Ishikawa (cell line): Measurements from ENCODE around the gene MRFAP1.

Experiments used
- CEBPB ChIP-seq: IDR thresholded peaks from 2 replicates; pipeline ENCODE4 v1.6.1; 2012
- CREB1 ChIP-seq: IDR thresholded peaks from 2 replicates; pipeline ENCODE4 v1.6.1; 2012; ENCODE audit warnings: low read depth
- EGR1 ChIP-seq: IDR thresholded peaks from 2 replicates; pipeline ENCODE4 v1.6.1; 2012
- EP300 ChIP-seq: IDR thresholded peaks from 2 replicates; pipeline ENCODE4 v1.6.1; 2012; ENCODE audit warnings: borderline replicate concordance
- FOXM1 ChIP-seq: IDR thresholded peaks from 2 replicates; pipeline ENCODE4 v1.6.1; 2012; ENCODE audit warnings: low read depth, borderline replicate concordance
- NFIC ChIP-seq: IDR thresholded peaks from 2 replicates; pipeline ENCODE4 v1.6.1; 2012
- RAD21 ChIP-seq: IDR thresholded peaks from 2 replicates; pipeline ENCODE4 v1.6.1; 2012; ENCODE audit warnings: low read depth
- TAF1 ChIP-seq: IDR thresholded peaks from 2 replicates; pipeline ENCODE4 v1.6.1; 2012; ENCODE audit warnings: low read depth, mild to moderate bottlenecking
- TCF12 ChIP-seq: IDR thresholded peaks from 2 replicates; pipeline ENCODE4 v1.6.1; 2012; ENCODE audit warnings: low read depth
- TEAD4 ChIP-seq: IDR thresholded peaks from 2 replicates; pipeline ENCODE4 v1.6.1; 2012
- YY1 ChIP-seq: IDR thresholded peaks from 2 replicates; pipeline ENCODE4 v1.6.1; 2012; ENCODE audit warnings: low read depth
- ZBTB7A ChIP-seq: IDR thresholded peaks from 2 replicates; pipeline ENCODE4 v1.6.1; 2012; ENCODE audit warnings: low read depth
- TF ChIP-seq, protein P1 (sequence below): IDR thresholded peaks from 2 replicates; pipeline ENCODE4 v1.6.1; 2012
- TF ChIP-seq, protein P2 (sequence below): IDR thresholded peaks from 2 replicates; pipeline ENCODE4 v1.6.1; 2012
- TF ChIP-seq, protein P3 (sequence below): IDR thresholded peaks from 2 replicates; pipeline ENCODE4 v1.6.1; 2012; ENCODE audit warnings: low read depth, mild to moderate bottlenecking

The MRFAP1 gene

DNA sequence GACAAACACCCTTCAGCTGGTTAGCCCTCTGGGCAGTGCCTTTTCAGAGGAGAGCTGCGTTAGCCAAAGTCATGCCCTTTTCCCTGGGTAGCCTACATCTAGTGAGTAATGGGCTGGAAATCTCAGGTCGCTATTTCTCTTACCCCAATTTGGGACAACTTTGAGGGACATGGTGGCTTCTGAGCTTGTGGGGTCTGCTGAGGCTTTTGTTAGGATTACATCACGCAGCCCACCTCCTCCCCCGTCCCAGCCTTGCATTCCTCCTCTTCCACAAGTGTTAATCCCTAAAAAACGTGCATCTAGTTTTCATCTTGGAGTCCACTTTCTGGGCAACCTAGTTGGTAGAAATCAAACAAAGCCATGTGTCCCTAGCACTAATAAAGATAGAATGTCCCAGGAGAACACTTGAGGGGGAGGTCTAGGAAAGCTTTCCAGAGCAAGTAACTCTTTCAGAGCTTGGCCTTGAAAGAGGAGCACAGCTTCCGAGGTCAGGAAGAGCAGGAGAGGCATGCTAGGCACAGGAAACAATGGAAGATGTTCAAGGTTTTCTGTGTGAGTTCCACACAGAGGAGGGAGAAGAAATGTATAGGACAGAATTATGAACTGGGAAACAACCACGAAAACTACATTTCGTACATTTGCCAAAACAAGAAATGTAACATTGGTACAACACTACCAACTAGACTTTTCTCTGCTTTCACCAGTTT is 2.8 kb downstream of the MRFAP1 start:
- TF ChIP-seq, protein P1, sequence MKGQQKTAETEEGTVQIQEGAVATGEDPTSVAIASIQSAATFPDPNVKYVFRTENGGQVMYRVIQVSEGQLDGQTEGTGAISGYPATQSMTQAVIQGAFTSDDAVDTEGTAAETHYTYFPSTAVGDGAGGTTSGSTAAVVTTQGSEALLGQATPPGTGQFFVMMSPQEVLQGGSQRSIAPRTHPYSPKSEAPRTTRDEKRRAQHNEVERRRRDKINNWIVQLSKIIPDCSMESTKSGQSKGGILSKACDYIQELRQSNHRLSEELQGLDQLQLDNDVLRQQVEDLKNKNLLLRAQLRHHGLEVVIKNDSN: no peak
- TF ChIP-seq YY1 (no peak), TAF1 (no peak), FOXM1 (no peak), NFIC (no peak), TEAD4 (no peak), EP300 (no peak), TCF12 (no peak), EGR1 (no peak), CREB1 (no peak), ZBTB7A (no peak), CEBPB (no peak), RAD21 (no peak)
- TF ChIP-seq, protein P2, sequence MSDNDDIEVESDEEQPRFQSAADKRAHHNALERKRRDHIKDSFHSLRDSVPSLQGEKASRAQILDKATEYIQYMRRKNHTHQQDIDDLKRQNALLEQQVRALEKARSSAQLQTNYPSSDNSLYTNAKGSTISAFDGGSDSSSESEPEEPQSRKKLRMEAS: no peak
- TF ChIP-seq, protein P3, sequence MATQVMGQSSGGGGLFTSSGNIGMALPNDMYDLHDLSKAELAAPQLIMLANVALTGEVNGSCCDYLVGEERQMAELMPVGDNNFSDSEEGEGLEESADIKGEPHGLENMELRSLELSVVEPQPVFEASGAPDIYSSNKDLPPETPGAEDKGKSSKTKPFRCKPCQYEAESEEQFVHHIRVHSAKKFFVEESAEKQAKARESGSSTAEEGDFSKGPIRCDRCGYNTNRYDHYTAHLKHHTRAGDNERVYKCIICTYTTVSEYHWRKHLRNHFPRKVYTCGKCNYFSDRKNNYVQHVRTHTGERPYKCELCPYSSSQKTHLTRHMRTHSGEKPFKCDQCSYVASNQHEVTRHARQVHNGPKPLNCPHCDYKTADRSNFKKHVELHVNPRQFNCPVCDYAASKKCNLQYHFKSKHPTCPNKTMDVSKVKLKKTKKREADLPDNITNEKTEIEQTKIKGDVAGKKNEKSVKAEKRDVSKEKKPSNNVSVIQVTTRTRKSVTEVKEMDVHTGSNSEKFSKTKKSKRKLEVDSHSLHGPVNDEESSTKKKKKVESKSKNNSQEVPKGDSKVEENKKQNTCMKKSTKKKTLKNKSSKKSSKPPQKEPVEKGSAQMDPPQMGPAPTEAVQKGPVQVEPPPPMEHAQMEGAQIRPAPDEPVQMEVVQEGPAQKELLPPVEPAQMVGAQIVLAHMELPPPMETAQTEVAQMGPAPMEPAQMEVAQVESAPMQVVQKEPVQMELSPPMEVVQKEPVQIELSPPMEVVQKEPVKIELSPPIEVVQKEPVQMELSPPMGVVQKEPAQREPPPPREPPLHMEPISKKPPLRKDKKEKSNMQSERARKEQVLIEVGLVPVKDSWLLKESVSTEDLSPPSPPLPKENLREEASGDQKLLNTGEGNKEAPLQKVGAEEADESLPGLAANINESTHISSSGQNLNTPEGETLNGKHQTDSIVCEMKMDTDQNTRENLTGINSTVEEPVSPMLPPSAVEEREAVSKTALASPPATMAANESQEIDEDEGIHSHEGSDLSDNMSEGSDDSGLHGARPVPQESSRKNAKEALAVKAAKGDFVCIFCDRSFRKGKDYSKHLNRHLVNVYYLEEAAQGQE: no peak

DNA sequence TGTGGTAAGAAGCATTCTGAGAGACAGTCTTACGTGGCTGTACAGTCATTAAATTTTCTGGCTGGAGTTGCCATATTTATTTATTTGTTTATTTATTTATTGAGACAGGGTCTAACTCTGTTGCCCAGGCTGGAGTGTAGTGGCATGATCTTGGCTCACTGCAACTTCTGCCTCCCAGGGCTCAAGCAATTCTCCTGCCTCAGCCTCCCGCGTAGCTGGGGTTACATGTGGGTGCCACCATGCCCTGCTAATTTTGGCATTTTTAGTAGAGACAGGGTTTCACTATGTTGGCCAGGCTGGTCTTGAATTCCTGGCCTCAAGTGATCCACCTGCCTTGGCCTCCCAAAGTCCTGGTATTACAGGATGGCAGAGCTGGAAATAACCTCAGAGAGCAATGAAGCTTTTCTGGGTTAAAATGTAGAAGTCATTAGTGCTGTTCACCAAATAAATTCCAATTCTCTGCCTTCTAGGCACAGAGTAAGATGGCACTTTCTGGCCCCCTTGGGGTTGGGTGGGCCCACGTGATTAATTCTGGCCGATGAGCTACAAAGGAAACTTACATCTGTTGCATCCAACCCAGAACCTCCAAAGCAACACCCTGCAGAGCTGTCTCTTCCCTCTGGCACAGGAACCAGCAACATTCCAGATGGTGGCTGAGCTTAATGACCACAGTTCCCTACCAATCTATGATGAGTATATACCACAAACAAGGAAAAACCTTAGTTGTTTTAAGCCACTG is 4.5 kb downstream of the MRFAP1 start:
- TF ChIP-seq YY1: no peak
- TF ChIP-seq, protein P1: peak; percentile 65

DNA sequence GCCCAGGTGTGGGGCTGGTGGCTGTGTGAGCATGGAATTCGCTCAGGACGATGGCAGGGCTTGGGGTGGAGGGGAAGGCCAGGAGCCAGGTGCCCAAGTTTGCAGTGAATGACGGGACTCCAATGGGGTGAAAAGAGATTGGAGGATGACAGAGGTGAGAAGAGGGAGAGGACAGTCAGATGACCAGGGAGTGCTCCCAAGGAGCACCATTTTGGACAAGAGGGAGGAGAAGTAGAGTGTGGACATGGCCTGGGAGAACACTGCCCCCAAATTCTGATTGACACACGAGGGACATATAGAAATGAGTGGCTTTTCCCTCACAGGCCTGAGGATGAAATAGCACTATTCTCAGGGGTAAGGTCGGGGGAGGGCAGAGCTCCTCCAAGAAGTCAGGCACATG is 6.7 kb downstream of the MRFAP1 start:
- no peak for TF ChIP-seq YY1
- TF ChIP-seq RAD21: no peak
- TF ChIP-seq ZBTB7A: no peak
- TF ChIP-seq, protein P2: no peak
- no peak for TF ChIP-seq CREB1
- TF ChIP-seq CEBPB: no peak
- TF ChIP-seq FOXM1: no peak
- no peak for TF ChIP-seq TCF12
- TF ChIP-seq, protein P3: no peak
- no peak for TF ChIP-seq EP300
- TF ChIP-seq NFIC: no peak
- TF ChIP-seq, protein P1: no peak
- TF ChIP-seq TAF1: no peak
- TF ChIP-seq EGR1: no peak
- TF ChIP-seq TEAD4: no peak

DNA sequence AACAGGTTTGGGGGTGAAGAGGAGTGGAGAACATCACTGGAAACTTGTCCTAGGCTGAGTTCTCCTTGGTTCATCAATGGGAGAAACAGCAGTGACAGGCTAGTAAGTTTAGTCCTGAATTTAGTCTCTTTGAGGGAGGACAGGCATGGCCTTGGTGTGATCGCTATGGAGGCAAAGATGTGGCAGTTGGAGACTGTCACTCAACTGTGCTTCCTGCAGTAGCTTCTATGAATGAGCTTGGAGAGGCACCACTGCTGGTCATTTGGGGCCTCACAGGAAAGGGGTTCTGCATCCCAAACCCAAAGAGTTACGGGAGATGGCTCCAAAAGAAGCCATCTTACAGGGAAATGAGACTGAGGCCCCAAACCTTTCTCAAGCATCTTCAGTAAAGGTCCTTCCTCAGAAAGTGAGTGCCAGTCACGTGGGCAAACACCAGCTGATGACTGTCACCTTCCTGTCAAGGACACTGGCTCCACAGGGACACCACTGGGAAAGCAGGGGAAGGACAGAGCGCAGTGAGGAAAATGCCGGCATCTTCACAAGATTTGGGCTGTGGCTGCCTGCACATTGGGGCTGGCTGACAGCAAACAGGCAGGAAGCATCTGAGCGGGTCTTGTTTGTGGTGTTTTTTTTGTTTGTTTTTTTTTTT is 7.2 kb downstream of the MRFAP1 start:
- TF ChIP-seq ZBTB7A: no peak
- TF ChIP-seq, protein P1: peak; percentile 64

DNA sequence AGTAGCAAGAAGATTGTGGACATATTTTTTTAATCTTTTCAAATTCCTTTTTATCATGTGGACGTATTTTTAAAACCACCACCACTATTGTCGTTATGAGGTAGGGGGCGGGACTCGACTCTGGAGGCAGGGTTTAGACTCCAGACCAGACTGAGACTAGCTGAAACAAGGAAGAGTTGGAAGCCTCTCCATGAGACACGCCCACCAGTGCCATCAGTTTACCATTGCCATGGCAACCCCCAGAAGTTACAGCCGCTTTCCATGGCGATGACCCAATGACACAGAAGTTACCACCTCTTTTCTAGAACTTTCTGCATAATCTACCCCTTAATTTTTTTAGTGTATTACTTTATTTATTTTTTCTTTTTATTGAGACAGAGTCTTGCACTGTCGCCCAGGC is 8.7 kb downstream of the MRFAP1 start:
- TF ChIP-seq RAD21 (no peak), FOXM1 (no peak), TEAD4 (no peak), EGR1 (no peak), ZBTB7A (no peak), TAF1 (no peak), YY1 (no peak), NFIC (no peak), CEBPB (no peak)
- TF ChIP-seq, protein P3: no peak
- TF ChIP-seq, protein P1: no peak
